Nephron (organoid): ENCODE measurements around the gene A4GALT.
A peak's percentile ranks its signal among the peaks of the same experiment; 100 is the strongest.

Source experiments
- H3K27ac Mint-ChIP-seq, 3 experiments: 2 replicates each; pipeline ENCODE4 v1.8.0; 2020; ENCODE audit warnings: mixed read lengths in 3 of 3, mild to moderate bottlenecking in 2 of 3, moderate library complexity in 1 of 3
- H3K27me3 Mint-ChIP-seq: 2 replicates; pipeline ENCODE4 v1.8.0; 2021; ENCODE audit warnings: low read depth, mild to moderate bottlenecking, moderate library complexity, mixed read lengths
- H3K36me3 Mint-ChIP-seq: 2 replicates; pipeline ENCODE4 v1.8.0; 2020; ENCODE audit warnings: low read depth, mixed read lengths
- H3K4me1 Mint-ChIP-seq: 2 replicates; pipeline ENCODE4 v1.8.0; 2020; ENCODE audit warnings: mixed read lengths
- H3K4me3 Mint-ChIP-seq, 3 experiments: 2 replicates each; pipeline ENCODE4 v1.8.0; 2020; ENCODE audit warnings: mild to moderate bottlenecking in 3 of 3, mixed read lengths in 3 of 3, moderate library complexity in 2 of 3
- H3K9me3 Mint-ChIP-seq: 2 replicates; pipeline ENCODE4 v1.8.0; 2020; ENCODE audit warnings: mixed read lengths
- TF ChIP-seq, protein P1 (sequence below), 3 experiments: fragments of 200-600 bp; sonication (generic); IDR thresholded peaks; one replicate each; pipeline ENCODE4 v1.5.0; 2021; ENCODE audit warnings: antibody characterized with exemption in 3 of 3; ENCODE audit not compliant: unreplicated experiment in 3 of 3

The A4GALT gene

DNA sequence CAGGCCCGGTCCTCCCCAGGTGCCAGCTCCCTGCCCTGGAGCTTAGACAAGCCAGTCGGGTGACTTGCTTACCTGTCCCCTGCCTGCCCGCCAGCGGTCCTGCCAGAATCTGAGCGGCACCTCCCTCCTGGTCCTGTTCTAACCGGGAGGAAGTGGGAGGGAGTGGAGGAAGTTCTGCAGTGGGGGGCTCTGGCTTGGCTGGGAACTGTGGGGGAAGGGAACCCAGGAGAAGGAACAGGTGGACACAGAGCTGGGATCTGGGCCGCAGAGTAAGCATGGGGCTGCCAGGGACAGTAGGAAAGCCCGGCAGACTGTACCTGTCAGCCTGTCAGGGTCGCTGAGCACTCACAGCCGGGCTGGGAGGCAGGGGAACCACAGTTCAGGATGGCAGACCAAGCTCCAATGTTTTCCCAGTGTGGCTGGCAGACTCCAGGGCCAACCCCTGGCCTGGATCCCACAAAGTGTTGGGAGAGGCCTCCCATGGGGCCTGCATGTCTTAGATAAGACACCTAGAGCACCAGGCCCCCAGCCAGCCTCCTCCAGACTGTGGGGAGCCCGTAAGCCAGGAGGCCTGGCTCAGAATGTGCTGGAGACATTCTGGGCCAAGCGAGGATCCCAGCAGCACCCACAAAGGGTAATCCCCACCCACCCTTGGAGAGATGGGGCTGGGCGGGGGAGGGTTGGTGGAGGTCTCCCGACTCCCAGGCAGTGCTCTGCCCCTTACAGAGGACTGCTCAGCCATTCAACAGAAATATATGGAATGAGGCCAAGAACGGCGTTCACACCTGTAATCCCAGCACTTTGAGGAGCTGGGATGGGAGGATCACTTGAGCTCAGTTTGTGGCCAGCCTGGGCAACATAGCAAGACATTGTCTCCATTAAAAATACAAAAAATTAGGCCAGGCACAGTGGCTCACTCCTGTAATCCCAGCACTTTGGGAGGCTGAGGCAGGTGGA is 73.8 kb downstream of the A4GALT start:
- Mint-ChIP-seq H3K4me1 (peaks cover 41% of the 10 kb centered on the region), H3K27ac (peak overlapping the region in 2 of 3 experiments; percentile 54 to 96), H3K27me3 (no peaks in the 10 kb centered on the region), H3K9me3 (no peaks in the 10 kb centered on the region), H3K36me3 (no peaks in the 10 kb centered on the region), H3K4me3 (peak overlapping the region; percentile 87 to 99 (median 97))
- TF ChIP-seq, protein P1, sequence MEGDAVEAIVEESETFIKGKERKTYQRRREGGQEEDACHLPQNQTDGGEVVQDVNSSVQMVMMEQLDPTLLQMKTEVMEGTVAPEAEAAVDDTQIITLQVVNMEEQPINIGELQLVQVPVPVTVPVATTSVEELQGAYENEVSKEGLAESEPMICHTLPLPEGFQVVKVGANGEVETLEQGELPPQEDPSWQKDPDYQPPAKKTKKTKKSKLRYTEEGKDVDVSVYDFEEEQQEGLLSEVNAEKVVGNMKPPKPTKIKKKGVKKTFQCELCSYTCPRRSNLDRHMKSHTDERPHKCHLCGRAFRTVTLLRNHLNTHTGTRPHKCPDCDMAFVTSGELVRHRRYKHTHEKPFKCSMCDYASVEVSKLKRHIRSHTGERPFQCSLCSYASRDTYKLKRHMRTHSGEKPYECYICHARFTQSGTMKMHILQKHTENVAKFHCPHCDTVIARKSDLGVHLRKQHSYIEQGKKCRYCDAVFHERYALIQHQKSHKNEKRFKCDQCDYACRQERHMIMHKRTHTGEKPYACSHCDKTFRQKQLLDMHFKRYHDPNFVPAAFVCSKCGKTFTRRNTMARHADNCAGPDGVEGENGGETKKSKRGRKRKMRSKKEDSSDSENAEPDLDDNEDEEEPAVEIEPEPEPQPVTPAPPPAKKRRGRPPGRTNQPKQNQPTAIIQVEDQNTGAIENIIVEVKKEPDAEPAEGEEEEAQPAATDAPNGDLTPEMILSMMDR (IDR thresholded peaks at IDR 0.05; ENCODE audit: unreplicated experiment in 3 of 3), result no peak

DNA sequence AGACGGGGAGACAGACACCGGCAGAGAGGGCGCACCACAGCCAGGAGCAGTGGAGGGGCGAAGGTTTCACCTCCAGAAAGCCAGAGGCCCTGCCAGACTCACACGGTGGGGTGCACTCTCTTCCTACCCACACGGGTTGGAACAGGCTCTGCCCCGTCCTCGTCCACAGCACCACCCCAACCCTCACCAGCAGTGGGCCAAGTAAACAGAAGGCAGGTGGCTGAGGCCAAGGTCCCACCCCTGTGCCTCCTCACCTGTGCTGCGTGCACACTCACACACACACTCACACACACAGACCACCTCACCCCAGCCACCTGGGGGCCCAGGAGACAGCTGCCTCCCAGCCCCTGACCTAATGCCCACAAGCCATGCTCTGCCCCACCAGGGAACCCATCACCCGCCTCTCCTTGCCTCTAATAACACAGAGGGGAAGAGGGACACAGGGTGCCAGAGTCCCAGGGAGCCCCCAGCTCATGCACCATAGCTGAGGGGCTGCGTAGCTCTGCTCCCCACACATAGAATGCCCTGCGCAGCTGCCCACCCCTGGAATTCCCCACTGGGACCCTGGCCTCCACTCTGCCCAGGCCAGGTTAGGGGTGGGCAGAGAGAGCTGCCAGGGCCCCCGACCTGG is 74.6 kb downstream of the A4GALT start:
- Mint-ChIP-seq H3K4me3 (peak overlapping the region; percentile 44 to 77 (median 76)), H3K36me3 (no peaks in the 10 kb centered on the region), H3K9me3 (no peaks in the 10 kb centered on the region), H3K27ac (peak overlapping the region; percentile 82 to 96 (median 84)), H3K27me3 (no peaks in the 10 kb centered on the region), H3K4me1 (peaks cover 41% of the 10 kb centered on the region)
- TF ChIP-seq, protein P1 (IDR thresholded peaks at IDR 0.05; ENCODE audit: unreplicated experiment in 3 of 3), result no peak

DNA sequence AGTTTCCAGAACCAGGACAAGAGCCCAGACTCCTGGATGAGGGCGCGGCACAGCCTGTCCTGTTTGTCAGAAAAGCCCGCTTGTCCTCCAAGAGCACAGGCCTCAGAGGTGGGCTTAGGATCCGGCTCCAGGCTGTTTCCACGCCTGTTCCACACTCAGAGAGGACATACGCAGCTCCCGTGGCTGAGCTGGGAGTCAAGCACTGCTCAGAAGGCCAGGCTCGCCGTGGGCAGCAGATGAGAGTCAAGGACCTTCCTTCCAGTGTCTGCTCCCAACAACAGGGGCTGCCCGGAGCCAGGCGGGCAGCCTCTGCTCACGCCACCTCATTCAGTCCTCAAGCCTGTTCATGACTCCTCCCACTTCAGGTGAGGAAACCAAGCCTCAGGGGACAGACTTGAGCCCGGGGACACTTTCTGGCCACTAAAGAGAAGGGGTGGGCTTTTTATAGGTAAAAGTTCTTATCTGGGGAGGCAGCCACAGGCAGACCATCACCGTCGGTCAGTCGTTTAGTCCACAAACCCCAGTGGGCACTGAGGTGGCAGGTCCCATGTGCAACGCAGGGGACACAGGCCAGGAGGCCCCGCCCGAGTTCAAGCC is 75.2 kb downstream of the A4GALT start:
- Mint-ChIP-seq H3K4me1 (peaks cover 41% of the 10 kb centered on the region), H3K9me3 (no peaks in the 10 kb centered on the region), H3K27me3 (no peaks in the 10 kb centered on the region), H3K36me3 (no peaks in the 10 kb centered on the region), H3K27ac (peak overlapping the region; percentile 82 to 96 (median 84)), H3K4me3 (peak overlapping the region; percentile 44 to 77 (median 76))
- TF ChIP-seq, protein P1 (IDR thresholded peaks at IDR 0.05; ENCODE audit: unreplicated experiment in 3 of 3), result no peak

DNA sequence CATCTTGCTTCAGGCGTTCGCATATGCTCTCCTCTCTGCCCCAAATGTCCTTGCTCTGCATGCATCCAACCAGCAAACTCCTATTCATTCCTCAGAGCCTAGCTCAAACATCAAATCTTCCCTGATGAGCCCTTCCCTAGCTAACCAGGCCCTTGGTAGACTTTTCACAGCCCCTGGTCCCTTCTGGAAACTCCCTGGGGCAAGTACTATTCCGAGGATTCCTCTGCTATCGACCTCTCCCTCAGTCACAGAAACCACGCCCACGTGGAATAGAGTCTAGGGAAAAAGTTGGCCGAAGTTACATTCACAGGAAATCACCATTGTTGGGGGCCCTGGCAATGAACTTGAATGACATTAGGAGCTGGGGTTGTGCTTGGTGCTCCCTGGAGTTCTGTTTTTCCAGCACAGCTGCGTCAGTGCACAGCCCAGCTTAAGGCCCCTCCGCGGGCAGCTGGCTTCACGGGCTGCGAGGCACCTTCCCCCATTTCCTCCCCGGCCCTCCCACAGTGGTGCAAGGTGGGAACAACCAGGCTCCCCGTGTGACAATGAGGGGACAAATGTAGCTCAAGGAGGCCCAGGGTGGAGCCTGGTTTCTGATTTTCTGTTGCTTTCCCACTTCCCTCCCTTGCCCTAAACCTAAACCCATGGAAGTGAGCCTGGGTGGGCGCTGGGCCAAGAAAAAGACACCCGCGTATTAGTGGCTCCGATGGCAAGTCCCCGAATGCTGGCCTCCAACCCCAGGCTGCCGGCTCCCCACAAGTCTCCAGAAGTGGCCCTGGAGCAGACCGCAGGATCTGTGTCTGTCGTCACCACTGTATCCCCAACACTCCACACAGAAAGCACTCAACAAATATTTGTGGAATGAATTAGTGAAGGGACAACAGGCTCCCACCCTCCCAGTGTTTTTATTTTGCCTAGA is 76.0 kb downstream of the A4GALT start:
- H3K9me3 Mint-ChIP-seq, result no peaks in the 10 kb centered on the region
- peak overlapping the region; percentile 82 to 96 (median 84) for H3K27ac Mint-ChIP-seq
- H3K36me3 Mint-ChIP-seq, result no peaks in the 10 kb centered on the region
- peaks cover 41% of the 10 kb centered on the region for H3K4me1 Mint-ChIP-seq
- no peaks in the 10 kb centered on the region for H3K27me3 Mint-ChIP-seq
- TF ChIP-seq, protein P1 (IDR thresholded peaks at IDR 0.05; ENCODE audit: unreplicated experiment in 3 of 3), result no peak
- H3K4me3 Mint-ChIP-seq, result peak overlapping the region; percentile 44 to 77 (median 76)

DNA sequence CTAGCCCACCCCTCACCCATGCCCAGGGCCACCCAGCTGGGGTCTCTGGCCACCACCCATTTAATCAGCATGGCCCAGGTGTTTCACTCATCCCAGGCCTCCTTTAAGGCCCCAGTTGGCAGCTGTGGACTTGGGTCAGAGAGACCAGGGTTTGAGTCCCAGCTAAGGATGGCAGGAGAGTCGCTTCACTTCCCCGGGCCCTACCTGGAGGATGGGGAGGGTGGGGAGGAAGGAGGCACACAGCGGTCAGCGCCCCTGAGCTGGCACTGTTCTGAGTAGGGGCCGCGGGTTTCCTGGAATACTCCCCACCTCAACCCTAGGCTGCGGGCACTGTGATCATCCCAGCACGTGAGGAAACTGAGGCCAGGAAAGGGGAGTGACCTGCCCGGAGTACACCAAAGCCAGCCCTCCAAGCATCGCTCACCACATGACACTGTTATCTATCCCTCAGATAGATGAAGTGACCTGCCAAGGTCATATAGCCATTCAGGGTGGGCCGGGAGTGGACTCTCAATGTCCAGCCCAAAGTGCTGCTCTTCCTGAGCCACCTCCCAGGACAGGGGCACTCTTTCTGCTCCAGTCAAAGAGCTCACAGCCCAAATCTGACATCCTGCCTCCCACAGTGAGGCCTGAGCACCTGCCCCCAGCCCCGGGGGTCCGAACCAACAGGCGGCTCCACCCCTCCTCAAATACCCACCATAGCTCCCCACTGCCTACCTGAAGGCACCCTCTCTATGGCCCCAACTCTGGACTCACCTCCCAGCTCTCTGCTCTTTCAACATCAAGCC is 76.8 kb downstream of the A4GALT start:
- TF ChIP-seq, protein P1 (IDR thresholded peaks at IDR 0.05; ENCODE audit: unreplicated experiment in 3 of 3), result no peak
- no peaks in the 10 kb centered on the region for H3K36me3 Mint-ChIP-seq
- peak overlapping the region in 2 of 3 experiments; percentile 34 to 44 for H3K4me3 Mint-ChIP-seq
- H3K27me3 Mint-ChIP-seq, result no peaks in the 10 kb centered on the region
- no peaks in the 10 kb centered on the region for H3K9me3 Mint-ChIP-seq
- peak overlapping the region; percentile 79 to 84 (median 82) for H3K27ac Mint-ChIP-seq
- peaks cover 40% of the 10 kb centered on the region for H3K4me1 Mint-ChIP-seq
